GM21528 (cell line): ENCODE measurements around the gene DNASE1L1.
A peak's percentile ranks its signal among the peaks of the same experiment; 100 is the strongest.

ENCODE experiments used
- ATAC-seq: cut with Tn5 transposase; IDR thresholded peaks from one replicate; pipeline ENCODE4 v1.9.1; 2021; ENCODE audit warnings: mild to moderate bottlenecking, moderate library complexity; ENCODE audit not compliant: unreplicated experiment, low FRiP score

Gene DNASE1L1

DNA sequence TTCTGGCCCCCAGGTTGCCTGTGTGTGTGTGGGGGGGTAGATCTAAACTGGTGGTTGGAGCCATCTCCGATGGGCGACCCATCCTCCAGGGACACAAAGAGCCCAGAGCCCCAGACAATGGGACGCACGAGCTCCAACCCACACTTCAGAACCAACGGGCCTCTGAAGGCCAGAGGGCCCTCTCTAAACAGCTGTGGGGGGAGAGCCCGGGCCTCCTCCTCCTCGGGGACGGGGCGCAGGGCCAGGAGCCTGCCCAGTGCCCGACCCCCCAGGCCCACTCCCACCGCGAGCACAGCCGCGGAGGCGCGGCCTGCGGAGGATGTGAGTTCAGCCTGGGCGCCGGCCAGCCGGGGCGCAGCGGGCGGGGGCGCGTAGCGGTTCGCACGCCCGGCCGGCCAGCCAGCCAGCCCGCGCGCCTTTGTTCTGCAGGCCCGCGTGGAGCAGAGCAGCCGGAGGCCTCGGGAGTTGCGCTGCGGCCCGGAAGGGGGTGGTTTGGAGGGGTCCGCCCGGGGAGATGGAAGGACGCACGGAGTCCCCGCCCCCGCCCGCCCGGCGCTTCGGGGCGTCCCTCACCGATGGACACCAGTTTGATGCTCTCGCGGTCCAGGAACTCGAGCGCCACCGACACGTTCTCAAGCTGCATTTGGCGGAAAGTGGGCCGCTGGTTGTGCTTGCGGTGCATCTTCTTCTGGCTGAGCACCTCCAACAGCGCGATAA is 38.6 kb downstream of the DNASE1L1 start:
- no peak for ATAC-seq

GRCh38 chrX:154369449-154370299 is 39.4 kb downstream of the DNASE1L1 start:
- no peak for ATAC-seq

- ATAC-seq = peak; percentile 29
These were observed 40.2 kb downstream of the DNASE1L1 start for GRCh38 chrX:154368630-154369448.

DNA sequence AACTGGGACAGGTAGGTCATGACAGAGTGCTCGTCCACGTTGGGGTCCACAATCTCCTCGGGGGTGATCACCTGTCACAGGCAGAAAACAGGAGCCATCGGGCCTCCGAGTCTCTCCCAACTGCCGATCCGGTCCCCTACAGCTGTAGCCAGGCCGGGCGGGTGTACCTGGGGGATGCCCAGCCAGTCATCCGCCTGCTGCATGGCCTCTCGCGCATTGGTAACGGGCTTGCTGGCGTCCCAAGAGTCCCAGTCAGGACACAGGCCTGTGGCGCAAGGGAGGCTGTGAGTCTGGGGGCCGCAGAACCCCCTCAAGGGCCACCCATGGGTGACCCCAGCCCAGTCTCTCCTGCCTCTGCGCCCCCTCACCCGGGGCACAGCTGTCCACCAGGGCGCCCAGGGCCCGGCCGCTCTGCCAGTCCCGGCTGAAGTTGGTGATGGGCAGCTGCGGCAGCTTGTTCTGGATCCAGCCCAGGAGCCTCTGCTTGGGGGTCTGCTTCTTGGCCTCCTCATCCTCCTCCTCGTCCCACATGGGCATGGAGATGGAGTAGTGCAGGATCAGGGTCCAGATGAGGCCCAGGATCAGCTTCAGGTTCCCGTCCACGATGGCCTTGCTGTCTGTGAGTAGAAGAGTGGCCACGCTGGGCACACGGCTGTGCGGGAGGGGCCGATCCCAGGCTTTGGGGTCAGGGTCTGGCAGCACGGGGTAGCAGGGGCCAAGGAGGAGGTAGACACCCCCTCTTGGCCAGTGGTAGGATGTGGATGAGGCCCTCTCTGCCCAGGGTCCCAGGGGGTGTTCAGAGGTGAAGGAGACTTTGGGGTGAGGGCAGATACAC is 41.4 kb downstream of the DNASE1L1 start:
- no peak for ATAC-seq

DNA sequence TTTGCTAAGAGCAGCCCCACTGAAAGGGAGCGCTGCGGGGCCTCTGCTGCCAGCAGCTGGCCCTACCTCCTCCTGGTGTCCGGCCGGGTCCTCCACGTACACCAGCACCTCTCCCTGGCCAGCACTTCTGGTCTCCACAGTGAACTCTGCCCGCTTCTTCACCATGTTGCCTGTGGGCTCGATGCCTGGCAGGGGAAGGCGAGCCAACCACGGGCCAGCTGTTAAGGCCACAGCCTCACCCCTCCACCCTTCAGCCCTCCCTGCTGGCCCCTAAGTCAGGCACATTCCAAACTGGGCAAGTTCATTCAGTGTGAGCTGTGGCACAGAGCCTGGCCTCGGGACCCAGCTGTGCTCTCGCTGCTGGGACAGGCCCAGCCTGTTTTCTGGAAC is 42.4 kb downstream of the DNASE1L1 start:
- no peak for ATAC-seq

GRCh38 chrX:154365997-154366665 is 42.9 kb downstream of the DNASE1L1 start:
- no peak for ATAC-seq

DNA sequence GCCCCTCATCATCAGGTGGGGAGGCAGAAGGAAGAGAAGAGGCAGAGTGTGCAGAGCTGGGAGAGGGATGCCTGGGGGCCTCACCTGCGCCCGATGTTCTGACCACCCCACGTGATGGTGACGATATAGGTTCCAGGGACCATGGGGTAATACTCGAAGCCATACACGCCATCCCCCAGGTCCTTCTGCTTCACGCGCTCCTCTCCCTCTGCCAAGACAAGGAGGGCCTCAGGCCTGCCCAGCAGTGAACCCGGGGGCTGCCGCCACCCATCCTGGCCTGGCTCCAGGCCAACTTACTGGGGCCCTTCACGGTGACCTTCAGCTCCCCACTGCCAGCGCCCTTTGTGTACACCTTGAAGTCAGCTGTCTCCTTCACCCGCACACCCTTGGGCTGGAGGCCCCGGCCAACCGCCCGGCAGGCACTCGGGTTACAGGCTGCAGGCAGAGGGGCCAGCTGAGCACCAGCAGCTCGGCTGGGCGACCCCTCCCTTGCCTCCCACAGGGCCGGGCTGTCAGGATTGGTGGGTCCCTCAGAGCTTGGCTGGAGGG is 43.9 kb downstream of the DNASE1L1 start:
- no peak for ATAC-seq

DNA sequence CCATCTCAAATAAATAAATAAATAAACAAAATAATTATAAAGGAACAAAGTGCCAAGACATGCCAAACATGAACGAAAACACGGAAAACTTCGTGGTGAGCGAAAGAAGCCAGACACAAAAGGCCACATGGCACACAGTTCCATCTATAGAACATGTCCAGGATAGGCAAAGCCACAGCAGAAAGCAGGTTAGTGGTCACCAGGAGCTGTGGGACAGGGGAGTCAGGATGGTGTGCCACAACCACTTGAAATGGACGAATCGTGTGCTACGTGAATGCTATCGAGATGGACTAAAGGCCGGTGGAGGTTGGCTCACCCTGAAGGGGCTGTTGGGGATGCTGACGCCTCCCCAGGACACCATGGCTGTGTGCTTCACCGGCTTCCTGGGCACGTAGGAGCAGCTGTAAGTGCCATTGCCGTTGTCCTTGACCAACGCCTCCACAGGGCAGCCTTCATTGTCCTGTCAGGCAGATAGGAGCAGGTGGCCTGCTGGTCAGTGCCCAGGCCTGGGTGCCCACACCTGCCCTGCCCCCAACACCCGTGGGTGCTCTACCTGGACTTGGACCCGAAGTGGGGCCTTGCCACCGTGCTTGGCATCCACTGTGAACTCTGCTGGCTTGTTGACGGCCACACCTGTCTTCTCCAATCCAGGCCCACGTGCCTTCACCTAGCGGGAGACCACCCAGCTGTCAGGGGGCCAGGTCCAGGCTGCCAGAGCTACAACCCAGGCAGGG is 45.2 kb downstream of the DNASE1L1 start:
- ATAC-seq = no peak

DNA sequence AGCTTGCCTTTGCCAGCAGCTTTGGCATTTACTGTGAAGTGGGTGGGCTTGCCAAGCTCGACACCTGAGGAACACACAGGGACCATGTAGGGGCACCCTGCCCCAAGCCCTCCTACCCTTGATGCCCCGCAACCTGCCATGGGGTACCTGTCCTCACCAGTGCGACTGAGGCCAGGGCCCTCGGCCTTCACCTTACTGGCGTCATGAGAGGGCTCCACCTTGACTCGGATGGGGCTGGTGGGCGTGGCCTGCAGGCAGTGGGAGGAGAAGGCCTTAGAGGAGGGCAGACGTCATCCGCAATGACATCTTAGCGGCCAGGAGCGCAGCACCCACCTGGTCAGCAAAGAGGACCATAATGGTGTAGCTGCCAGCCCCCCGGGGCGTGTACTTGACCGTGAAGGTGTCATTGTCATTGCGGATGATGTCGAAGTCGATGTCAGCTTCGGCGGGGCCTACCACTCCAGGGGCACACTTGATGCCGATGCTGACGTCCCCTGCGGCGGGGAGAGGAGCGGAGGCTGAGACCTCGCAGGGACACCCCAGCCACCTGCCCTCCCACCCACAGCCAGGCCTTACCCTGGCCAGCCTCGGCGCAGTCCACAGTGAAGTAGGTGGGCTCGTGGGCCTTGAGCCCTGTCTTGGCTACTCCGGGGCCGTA is 46.8 kb downstream of the DNASE1L1 start:
- no peak for ATAC-seq

GRCh38 chrX:154360155-154360713 is 48.8 kb downstream of the DNASE1L1 start:
- ATAC-seq = no peak

DNA sequence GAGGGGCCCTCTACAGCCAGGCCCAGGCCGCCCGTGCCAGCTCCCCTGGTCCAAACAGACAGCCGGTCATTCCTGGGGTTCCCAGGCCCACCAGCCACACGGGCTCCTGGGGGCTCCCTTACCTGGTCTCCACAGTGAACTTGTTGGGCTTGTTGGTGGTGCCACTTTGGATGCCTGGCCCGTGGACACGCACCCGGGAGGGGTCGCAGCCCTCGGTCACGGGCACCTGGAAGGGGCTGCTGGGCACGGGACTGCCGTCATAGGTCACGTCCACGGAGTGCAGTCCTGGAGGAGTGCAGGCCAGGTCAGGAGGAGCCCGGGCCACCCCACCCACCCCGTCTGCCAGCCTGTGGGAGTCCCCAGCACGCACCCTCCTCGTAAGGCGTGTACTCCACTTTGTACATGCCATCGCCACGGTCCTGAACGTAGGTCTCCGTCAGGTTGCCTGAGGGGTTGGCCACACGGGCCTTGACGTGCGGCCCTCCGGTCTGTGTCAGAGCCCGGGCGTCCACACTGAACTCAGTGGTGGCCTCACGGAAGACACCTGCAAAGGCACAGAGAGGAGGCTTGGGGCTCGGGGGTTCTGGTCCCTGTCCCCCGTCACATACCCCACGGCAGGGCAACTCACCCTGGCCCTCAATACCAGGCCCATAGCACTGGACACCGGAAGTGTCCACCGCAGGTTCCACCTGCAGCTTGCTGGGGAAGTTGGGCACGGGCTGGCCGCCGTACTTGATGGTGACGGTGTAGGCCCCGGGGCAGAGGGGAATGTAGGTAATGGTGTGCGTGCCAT is 49.5 kb downstream of the DNASE1L1 start:
- ATAC-seq = no peak

- no peak for ATAC-seq
These were observed 50.2 kb downstream of the DNASE1L1 start for GRCh38 chrX:154358829-154359228.

DNA sequence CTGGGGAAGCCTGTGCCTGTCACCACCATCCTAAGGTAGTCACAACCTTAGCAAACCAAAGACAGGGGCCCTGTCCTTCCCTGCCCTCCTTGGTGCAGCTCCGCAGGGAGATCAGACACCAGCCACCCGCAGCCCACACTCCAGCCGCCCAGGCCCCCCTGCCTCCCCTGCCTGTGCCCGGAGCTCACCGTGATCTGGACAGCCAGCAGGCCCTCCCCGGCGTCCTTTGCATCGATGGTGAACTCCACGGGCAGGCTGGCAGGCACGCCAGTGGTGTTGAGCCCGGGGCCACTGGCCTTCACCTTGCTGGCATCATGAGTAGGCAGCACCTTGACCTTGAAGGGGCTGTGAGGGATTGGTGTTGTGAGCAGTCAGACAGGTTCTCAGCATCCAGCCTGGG is 51.0 kb downstream of the DNASE1L1 start:
- no peak for ATAC-seq

DNA sequence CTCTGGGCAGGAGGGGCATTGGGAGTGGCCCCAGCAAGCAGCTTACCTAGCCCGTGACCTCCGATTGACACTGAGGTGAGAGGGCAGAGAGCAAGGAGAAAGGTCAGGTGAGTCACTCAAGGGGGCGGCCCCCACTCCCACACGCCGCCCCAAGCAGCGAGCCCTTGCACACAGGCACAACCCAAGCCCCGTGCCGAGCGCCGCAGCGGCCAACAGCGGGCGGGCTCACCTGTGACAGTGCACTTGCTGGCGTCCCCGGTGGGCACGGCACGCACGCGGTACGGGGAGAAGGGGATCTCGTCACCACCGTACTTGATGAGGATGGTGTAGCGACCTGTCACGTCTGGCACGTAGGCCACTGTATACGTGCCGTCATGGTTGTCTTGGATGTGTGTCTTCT is 51.8 kb downstream of the DNASE1L1 start:
- ATAC-seq = no peak

DNA sequence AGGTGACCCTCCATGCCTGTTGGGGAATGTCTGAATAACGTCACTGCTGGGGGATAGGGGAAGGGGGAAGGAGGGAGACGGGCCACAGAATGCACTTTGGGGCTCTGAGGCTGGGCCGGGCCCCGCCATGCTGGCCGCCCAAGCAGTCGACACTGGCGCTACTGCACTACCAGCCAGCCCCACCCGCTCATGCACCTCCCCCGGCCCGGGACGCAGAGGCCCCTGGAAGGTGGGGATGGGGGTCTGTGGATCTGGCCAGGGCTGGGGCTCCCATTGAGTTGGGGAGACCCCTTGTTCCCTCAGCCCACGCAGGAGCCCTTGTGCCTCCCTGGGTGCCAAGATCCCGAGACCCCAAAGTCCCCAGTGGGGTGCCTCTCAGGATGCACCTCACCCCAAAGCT is 52.5 kb downstream of the DNASE1L1 start:
- no peak for ATAC-seq

DNA sequence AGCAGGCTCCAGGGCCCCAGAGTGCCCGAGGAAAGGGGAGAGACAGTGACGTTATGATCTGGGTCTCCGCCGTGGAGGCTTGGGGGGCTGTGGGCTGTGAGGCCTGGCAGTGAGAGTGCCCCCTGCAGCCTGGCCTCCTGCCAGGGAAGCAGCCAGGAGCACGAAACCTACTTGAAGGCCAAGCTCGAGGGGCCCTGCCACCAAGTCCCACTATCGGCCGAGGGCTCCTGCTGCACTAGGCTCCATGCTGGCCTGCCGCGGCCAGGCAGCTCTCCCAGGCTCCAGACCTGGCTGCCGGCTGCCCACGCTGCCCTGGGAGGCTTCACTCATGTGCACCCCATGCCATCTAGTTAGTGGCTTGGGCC is 53.3 kb downstream of the DNASE1L1 start:
- no peak for ATAC-seq

GRCh38 chrX:154355094-154355775 is 53.8 kb downstream of the DNASE1L1 start:
- ATAC-seq = no peak
